HL-60 (cell line): ENCODE measurements around the gene TMEM82.

Source experiments
- CTCF ChIP-seq: IDR thresholded peaks from one replicate; pipeline ENCODE4 v1.5.1; 2011; ENCODE audit warnings: low read length, control low read depth, inconsistent platforms; ENCODE audit not compliant: insufficient read depth
- POLR2AphosphoS5 ChIP-seq: IDR thresholded peaks from 2 replicates; pipeline ENCODE4 v1.6.1; 2012; ENCODE audit warnings: low read depth
- REST ChIP-seq: IDR thresholded peaks from 2 replicates; pipeline ENCODE4 v1.6.1; 2012; ENCODE audit warnings: low read depth; ENCODE audit not compliant: insufficient replicate concordance

- TF ChIP-seq CTCF, result no peak
- TF ChIP-seq REST, result no peak
- no peak for TF ChIP-seq POLR2AphosphoS5
Observed at GRCh38 chr1:15726508-15726907, 15.8 kb upstream of the TMEM82 start.
